ENCODE results near the gene ATG2B.

- TF ChIP-seq CTCF (IDR thresholded peaks at IDR 0.05) = no peak
- TF ChIP-seq POLR2A (IDR thresholded peaks at IDR 0.05) = no peak
- TF ChIP-seq POLR2AphosphoS5 (IDR thresholded peaks at IDR 0.05) = no peak
These were observed 98.3 kb downstream of the ATG2B start for GRCh38 chr14:96264853-96265252.
